GM12878 (cell line): ENCODE data around the gene ADAMTS18. TPM values are rescaled to one million over a fixed set of nuclear protein-coding genes. Genes with fewer than 3 reads are reported as not detected.

Source experiments
- ATAC-seq: fragments of 200-7000 bp; cut with Tn5 transposase; 3 replicates; pipeline ENCODE4 v1.9.1; 2020; ENCODE audit warnings: mild to moderate bottlenecking, moderate library complexity
- BruUV-seq: library from RNA; stranded (reverse); fragments of 400-500 nt; replicated peaks from 2 replicates; lab custom pipeline; 2021; lab: Mats Ljungman, UMichigan
- CTCF ChIA-PET: fragments of 300-600 bp; sonication (Branson Sonifier 250); formaldehyde crosslinking; extraction: SDS; loops from one replicate; lab custom pipeline; 2021; ENCODE audit warnings: inconsistent platforms; lab: Yijun Ruan, JAX
- POLR2A ChIA-PET: fragments of 350-600 bp; formaldehyde crosslinking; extraction: SDS; loops from one replicate; lab custom pipeline; 2021; ENCODE audit warnings: inconsistent platforms; lab: Charles Lee
- RAD21 ChIA-PET: fragments of 300-600 bp; sonication (Branson Sonifier 250); formaldehyde crosslinking; loops from one replicate; lab custom pipeline; 2023; ENCODE audit warnings: antibody characterized with exemption; ENCODE audit not compliant: unreplicated experiment; lab: Charles Lee
- SMC1A ChIA-PET: fragments of 300-600 bp; sonication (Branson Sonifier 250); formaldehyde crosslinking; loops from one replicate; lab custom pipeline; 2023; ENCODE audit not compliant: unreplicated experiment, uncharacterized antibody; lab: Charles Lee
- DNase-seq: peaks from one replicate; pipeline ENCODE4 v3.0.0-alpha.2; 2011; ENCODE audit warnings: low read depth, low spot score
- FAIRE-seq: peaks from 3 replicates; lab custom pipeline; 2011; peaks lifted over from hg19 to GRCh38; lab: Jason Lieb, UNC
- H2AFZ ChIP-seq: 2 replicates; pipeline ENCODE4 v1.6.0; 2011; ENCODE audit warnings: low read depth, low read length, control low read depth; ENCODE audit not compliant: control insufficient read depth
- H3K27ac ChIP-seq: 2 replicates; pipeline ENCODE4 v1.5.1; 2011; ENCODE audit warnings: control low read depth; ENCODE audit not compliant: control insufficient read depth, insufficient read depth
- H3K27me3 ChIP-seq, 2 experiments: replicated peaks in 1 of 2; 2 replicates each; pipeline versions ENCODE4 v1.6.0 to v1.6.1; 2011; ENCODE audit warnings: low read length in 1 of 2; ENCODE audit not compliant: control insufficient read depth in 2 of 2, insufficient read depth in 2 of 2
- H3K36me3 ChIP-seq, 2 experiments: 2 replicates each; pipeline ENCODE4 v1.5.1; 2011; ENCODE audit warnings: low read length in 1 of 2; ENCODE audit not compliant: control insufficient read depth in 2 of 2, insufficient read depth in 2 of 2
- H3K4me1 ChIP-seq: 2 replicates; pipeline ENCODE4 v1.6.1; 2011; ENCODE audit warnings: mild to moderate bottlenecking, low read length, moderate library complexity, mixed read lengths; ENCODE audit not compliant: control insufficient read depth, insufficient read depth
- H3K4me2 ChIP-seq: 2 replicates; pipeline ENCODE4 v1.6.0; 2011; ENCODE audit warnings: control low read depth; ENCODE audit not compliant: control insufficient read depth, insufficient read depth
- H3K4me3 ChIP-seq: fragments of 200-600 bp; sonication (generic); 2 replicates; pipeline ENCODE4 v1.5.1; 2016
- H3K79me2 ChIP-seq: 2 replicates; pipeline ENCODE4 v1.6.0; 2011; ENCODE audit warnings: low read length; ENCODE audit not compliant: control insufficient read depth, insufficient read depth
- H3K9ac ChIP-seq: 2 replicates; pipeline ENCODE4 v1.8.0; 2011; ENCODE audit warnings: low read length, control low read depth, mixed read lengths; ENCODE audit not compliant: control insufficient read depth, insufficient read depth
- H3K9me3 ChIP-seq: replicated peaks from 3 replicates; pipeline ENCODE4 v1.5.1; 2011; ENCODE audit warnings: mild to moderate bottlenecking, low read length; ENCODE audit not compliant: control insufficient read depth, insufficient read depth
- H4K20me1 ChIP-seq: 2 replicates; pipeline ENCODE4 v1.6.0; 2011; ENCODE audit not compliant: control insufficient read depth, insufficient read depth
- BRCA1 ChIP-seq: IDR thresholded peaks from 2 replicates; pipeline ENCODE4 v1.6.1; 2011; ENCODE audit warnings: low read depth, low read length, improper control_type of control experiment
- CEBPB ChIP-seq, 2 experiments: fragments of 150-350 bp in 1 of 2; IDR thresholded peaks; 2 replicates each; pipeline ENCODE4 v1.6.1; 2012 to 2014; ENCODE audit warnings: low read depth in 2 of 2, low read length in 2 of 2, borderline replicate concordance in 1 of 2, inconsistent platforms in 1 of 2
- CHD2 ChIP-seq: IDR thresholded peaks from 2 replicates; pipeline ENCODE4 v1.6.1; 2011; ENCODE audit warnings: low read depth, low read length, improper control_type of control experiment, borderline replicate concordance
- CREM ChIP-seq: IDR thresholded peaks from 2 replicates; pipeline ENCODE4 v1.6.1; 2014; ENCODE audit warnings: antibody characterized with exemption, low read depth
- FOXM1 ChIP-seq: IDR thresholded peaks from 2 replicates; pipeline ENCODE4 v1.6.1; 2012; ENCODE audit warnings: low read depth, mild to moderate bottlenecking, inconsistent platforms, low read length, moderate library complexity
- HDAC6 ChIP-seq: fragments of 200-600 bp; sonication (generic); IDR thresholded peaks from one replicate; pipeline ENCODE4 v1.8.0; 2017; ENCODE audit warnings: antibody characterized with exemption; ENCODE audit not compliant: unreplicated experiment
- LARP7 ChIP-seq: fragments of 450-650 bp; IDR thresholded peaks from 2 replicates; pipeline ENCODE4 v1.6.1; 2017; ENCODE audit warnings: mild to moderate bottlenecking
- POLR2AphosphoS2 ChIP-seq: IDR thresholded peaks from 2 replicates; pipeline ENCODE4 v1.6.1; 2011; ENCODE audit warnings: low read depth, mild to moderate bottlenecking, low read length, improper control_type of control experiment, moderate library complexity
- RELA ChIP-seq: fragments of 450-650 bp; IDR thresholded peaks from 2 replicates; pipeline ENCODE4 v1.8.0; 2014; ENCODE audit warnings: borderline replicate concordance; ENCODE audit not compliant: partially characterized antibody
- SMAD1 ChIP-seq: fragments of 450-650 bp; IDR thresholded peaks from 2 replicates; pipeline ENCODE4 v1.6.1; 2018; ENCODE audit warnings: mild to moderate bottlenecking, low read depth; ENCODE audit not compliant: partially characterized antibody
- WGBS: methylation state at CpG from one replicate; pipeline ENCODE4 v1.1.6; 2016; ENCODE audit warnings: low lambda C conversion rate; ENCODE audit not compliant: insufficient replicate concordance, insufficient coverage; ENCODE audit errors: missing lambda C conversion rate; 5-methylcytosine and 5-hydroxymethylcytosine counted together
- in situ Hi-C: fragments of 300-500 bp; cut with MboI; formaldehyde crosslinking; loops from 9 replicates; pipeline ENCODE4 v1.14.3; 2018; ENCODE audit warnings: mixed read lengths
- intact Hi-C: fragments of 100-400 bp; cut with micrococcal nuclease; formaldehyde crosslinking; loops from one replicate; pipeline ENCODE4 v1.14.2; 2022; ENCODE audit not compliant: unreplicated experiment
- polyA plus RNA-seq, 11 experiments: library from polyadenylated mRNA; depleted of rRNA in 4 of 11; unstranded in 6 of 11; stranded (reverse) in 5 of 11; fragments of >200 nt; fragmentation: Nextera tagmentation in 4 of 11; fragmentation: Illumina TruSeq in 1 of 11; extraction: Ambion mirVana in 4 of 11; extraction: Trizol in 1 of 11; gene quantifications; 1 replicate in 1 of 11; 2 replicates in 10 of 11; pipeline versions ENCODE4 v1.2.1 to v1.2.3, GENCODE V29; 2011 to 2016; ENCODE audit warnings: inconsistent platforms in 2 of 11, missing spikeins in 2 of 11, low read depth in 1 of 11
- total RNA-seq, 4 experiments: library from RNA; depleted of rRNA in 3 of 4; stranded (reverse); fragments of >200 nt in 3 of 4; fragmentation: Illumina TruSeq in 1 of 4; extraction: Trizol in 1 of 4; gene quantifications; 2 replicates each; pipeline versions ENCODE4 v1.2.1 to v1.2.3, GENCODE V29; 2013 to 2021
- TF ChIP-seq, protein P1 (sequence below): fragments of 450-650 bp; IDR thresholded peaks from 2 replicates; pipeline ENCODE4 v1.6.1; 2017; ENCODE audit warnings: mild to moderate bottlenecking, moderate library complexity
- TF ChIP-seq, protein P2 (sequence below): IDR thresholded peaks from 2 replicates; pipeline ENCODE4 v1.6.1; 2011; ENCODE audit warnings: borderline replicate concordance, low read depth, mild to moderate bottlenecking, moderate library complexity, mixed read lengths, low read length; ENCODE audit not compliant: insufficient read depth; ENCODE audit errors: extremely low read length
- TF ChIP-seq, protein P3 (sequence below): fragments of 450-650 bp; IDR thresholded peaks from 2 replicates; pipeline ENCODE4 v1.6.1; 2016; ENCODE audit warnings: mild to moderate bottlenecking, moderate library complexity, borderline replicate concordance

ADAMTS18 gene
- total and polyA plus RNA-seq, 10 of the 15 experiments (the other 5 are each of a cell fraction or from before 2014, with no cell fraction given) = not detected

DNA sequence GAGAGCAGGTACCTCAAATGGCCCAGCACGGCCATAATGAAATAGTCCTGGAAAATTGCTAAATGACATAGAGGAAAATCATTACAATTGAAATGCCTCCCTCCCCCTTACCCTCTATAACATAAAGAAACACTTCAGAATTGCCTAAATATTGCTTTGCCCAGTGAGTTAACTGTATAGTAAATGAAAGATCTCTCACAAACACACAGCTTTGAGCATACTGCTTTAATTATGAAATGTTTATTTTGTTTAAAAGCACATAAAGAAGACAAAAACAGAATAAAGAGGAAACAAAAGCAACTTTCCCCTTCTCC, 9.3 kb upstream of the ADAMTS18 start (continued):
- TF ChIP-seq, protein P1, sequence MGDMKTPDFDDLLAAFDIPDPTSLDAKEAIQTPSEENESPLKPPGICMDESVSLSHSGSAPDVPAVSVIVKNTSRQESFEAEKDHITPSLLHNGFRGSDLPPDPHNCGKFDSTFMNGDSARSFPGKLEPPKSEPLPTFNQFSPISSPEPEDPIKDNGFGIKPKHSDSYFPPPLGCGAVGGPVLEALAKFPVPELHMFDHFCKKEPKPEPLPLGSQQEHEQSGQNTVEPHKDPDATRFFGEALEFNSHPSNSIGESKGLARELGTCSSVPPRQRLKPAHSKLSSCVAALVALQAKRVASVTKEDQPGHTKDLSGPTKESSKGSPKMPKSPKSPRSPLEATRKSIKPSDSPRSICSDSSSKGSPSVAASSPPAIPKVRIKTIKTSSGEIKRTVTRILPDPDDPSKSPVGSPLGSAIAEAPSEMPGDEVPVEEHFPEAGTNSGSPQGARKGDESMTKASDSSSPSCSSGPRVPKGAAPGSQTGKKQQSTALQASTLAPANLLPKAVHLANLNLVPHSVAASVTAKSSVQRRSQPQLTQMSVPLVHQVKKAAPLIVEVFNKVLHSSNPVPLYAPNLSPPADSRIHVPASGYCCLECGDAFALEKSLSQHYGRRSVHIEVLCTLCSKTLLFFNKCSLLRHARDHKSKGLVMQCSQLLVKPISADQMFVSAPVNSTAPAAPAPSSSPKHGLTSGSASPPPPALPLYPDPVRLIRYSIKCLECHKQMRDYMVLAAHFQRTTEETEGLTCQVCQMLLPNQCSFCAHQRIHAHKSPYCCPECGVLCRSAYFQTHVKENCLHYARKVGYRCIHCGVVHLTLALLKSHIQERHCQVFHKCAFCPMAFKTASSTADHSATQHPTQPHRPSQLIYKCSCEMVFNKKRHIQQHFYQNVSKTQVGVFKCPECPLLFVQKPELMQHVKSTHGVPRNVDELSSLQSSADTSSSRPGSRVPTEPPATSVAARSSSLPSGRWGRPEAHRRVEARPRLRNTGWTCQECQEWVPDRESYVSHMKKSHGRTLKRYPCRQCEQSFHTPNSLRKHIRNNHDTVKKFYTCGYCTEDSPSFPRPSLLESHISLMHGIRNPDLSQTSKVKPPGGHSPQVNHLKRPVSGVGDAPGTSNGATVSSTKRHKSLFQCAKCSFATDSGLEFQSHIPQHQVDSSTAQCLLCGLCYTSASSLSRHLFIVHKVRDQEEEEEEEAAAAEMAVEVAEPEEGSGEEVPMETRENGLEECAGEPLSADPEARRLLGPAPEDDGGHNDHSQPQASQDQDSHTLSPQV = no peak
- TF ChIP-seq, protein P2, sequence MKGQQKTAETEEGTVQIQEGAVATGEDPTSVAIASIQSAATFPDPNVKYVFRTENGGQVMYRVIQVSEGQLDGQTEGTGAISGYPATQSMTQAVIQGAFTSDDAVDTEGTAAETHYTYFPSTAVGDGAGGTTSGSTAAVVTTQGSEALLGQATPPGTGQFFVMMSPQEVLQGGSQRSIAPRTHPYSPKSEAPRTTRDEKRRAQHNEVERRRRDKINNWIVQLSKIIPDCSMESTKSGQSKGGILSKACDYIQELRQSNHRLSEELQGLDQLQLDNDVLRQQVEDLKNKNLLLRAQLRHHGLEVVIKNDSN = no peak
- TF ChIP-seq CEBPB (IDR thresholded peaks at IDR 0.05; ENCODE audit: borderline replicate concordance in 1 of 2, low read depth in 2 of 2, low read length in 2 of 2) = no peak

DNA sequence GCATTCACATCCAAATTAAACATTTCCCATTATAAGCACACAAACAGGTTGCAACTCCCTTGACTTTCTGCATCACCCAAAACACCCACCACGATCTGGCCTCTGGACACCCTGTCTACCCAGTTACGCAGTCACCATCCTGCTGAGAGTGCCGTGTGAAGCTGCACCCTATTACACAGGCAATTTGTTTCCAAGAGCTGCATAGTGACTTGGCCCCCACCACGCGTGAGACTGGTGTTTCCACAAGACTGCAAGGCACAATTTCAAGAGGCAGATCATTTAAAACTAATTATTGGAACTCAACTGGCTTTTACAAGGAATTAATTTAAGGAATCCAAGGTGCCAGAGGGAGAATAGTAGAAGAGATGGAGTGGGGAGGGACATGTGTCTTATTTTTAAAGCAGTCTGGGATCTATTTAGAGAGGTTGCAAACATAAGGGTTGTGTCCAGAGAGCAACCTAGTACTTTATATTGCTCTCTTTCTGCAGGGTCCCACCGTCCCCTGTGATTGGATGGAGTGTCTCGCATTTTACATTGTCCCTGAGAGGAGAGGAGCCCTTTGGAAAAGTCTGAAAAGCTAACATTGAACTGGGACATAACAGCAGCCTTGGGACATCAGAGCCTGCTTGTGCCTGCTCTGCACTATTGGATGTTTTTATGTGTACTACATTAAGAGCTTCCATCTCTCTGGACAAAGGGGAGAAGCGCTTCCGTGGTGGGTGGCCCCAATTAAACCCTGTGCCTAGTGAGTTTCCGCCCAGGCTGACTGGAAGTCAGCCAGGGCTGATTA, 8.7 kb upstream of the ADAMTS18 start:
- in situ Hi-C loops (no loop called here), intact Hi-C loops (no loop called here)
- H3K4me1 ChIP-seq = no peaks in the 10 kb centered on the region
- ChIA-PET SMC1A (no interaction called here), RAD21 (no interaction called here), CTCF (no interaction called here), POLR2A (no interaction called here)
- no peak for ATAC-seq
- no peak overlapping the region for H3K4me2 ChIP-seq
- DNase-seq = no peak
- H2AFZ ChIP-seq = no peak overlapping the region
- no peaks in the 10 kb centered on the region for H3K27me3 ChIP-seq
- no peaks in the 10 kb centered on the region for H3K36me3 ChIP-seq
- H4K20me1 ChIP-seq = no peaks in the 10 kb centered on the region
- no peak overlapping the region for H3K4me3 ChIP-seq
- no peak for FAIRE-seq
- no TSS peak for BruUV-seq
- H3K27ac ChIP-seq = no peak overlapping the region
- WGBS = 27% methylated on average over 10 of the region's 10 CpGs
- no peak overlapping the region for H3K9ac ChIP-seq
- no peaks in the 10 kb centered on the region for H3K9me3 ChIP-seq
- no peaks in the 10 kb centered on the region for H3K79me2 ChIP-seq
- no peak for TF ChIP-seq POLR2AphosphoS2
- no peak for TF ChIP-seq SMAD1
- TF ChIP-seq, protein P3, sequence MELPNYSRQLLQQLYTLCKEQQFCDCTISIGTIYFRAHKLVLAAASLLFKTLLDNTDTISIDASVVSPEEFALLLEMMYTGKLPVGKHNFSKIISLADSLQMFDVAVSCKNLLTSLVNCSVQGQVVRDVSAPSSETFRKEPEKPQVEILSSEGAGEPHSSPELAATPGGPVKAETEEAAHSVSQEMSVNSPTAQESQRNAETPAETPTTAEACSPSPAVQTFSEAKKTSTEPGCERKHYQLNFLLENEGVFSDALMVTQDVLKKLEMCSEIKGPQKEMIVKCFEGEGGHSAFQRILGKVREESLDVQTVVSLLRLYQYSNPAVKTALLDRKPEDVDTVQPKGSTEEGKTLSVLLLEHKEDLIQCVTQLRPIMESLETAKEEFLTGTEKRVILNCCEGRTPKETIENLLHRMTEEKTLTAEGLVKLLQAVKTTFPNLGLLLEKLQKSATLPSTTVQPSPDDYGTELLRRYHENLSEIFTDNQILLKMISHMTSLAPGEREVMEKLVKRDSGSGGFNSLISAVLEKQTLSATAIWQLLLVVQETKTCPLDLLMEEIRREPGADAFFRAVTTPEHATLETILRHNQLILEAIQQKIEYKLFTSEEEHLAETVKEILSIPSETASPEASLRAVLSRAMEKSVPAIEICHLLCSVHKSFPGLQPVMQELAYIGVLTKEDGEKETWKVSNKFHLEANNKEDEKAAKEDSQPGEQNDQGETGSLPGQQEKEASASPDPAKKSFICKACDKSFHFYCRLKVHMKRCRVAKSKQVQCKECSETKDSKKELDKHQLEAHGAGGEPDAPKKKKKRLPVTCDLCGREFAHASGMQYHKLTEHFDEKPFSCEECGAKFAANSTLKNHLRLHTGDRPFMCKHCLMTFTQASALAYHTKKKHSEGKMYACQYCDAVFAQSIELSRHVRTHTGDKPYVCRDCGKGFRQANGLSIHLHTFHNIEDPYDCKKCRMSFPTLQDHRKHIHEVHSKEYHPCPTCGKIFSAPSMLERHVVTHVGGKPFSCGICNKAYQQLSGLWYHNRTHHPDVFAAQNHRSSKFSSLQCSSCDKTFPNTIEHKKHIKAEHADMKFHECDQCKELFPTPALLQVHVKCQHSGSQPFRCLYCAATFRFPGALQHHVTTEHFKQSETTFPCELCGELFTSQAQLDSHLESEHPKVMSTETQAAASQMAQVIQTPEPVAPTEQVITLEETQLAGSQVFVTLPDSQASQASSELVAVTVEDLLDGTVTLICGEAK = no peak
- no peak for TF ChIP-seq FOXM1
- no peak for TF ChIP-seq CREM
- TF ChIP-seq CHD2 = no peak
- TF ChIP-seq LARP7 = no peak
- no peak for TF ChIP-seq RELA
- TF ChIP-seq BRCA1 = no peak
- TF ChIP-seq HDAC6 = no peak
